ENCODE data around the gene AGMO. TPM values are rescaled to one million over a fixed set of nuclear protein-coding genes. Genes with fewer than 3 reads are reported as not detected.

Gene AGMO
- total RNA-seq, 2 experiments from 2014 or later = not detected

DNA sequence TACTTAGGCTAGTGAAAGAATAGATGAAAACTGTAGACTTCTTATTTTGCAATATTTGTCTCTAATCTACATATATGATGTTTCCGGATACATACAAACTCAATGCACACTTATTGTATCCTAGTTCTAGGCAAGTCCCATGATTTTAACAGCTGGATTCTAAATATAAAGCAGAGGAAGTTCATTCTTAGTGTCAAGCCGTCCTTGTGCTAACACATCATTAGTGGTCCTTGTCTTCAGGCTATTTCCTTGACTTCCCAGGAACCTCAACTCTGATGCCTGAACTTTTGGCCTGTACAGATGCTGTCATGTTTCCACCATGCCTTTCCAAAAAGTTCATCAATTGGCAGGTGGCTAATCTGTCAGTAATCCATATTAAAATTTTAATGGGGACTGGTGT lies 357.4 kb downstream of the AGMO start:
- POLR2A ChIA-PET = no interaction called here
- H3K27ac Mint-ChIP-seq = no peak overlapping the region
- CTCF ChIA-PET = no interaction called here

DNA sequence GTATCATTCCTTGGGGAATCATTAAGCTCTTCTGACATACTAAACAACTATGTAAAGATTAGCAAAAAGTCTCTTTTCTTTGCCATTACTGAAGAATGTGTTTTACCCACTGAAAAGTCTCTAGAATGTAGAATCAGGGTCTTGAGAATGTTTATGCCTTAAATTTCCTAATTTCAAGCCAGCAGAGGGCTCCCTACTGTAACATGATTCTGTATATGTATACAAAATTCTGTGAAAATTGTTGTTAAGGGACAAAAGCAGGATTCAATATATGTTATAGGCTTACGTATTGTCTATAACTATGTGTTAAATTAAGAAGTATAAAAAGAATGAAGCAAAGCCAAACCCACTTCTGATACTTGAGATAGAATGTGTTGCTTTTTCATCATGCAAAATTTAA lies 362.3 kb downstream of the AGMO start:
- ChIA-PET POLR2A (no interaction called here), CTCF (no interaction called here)
- Mint-ChIP-seq H3K9me3 (no peaks in the 10 kb centered on the region), H3K4me1 (ENCODE audit: low read depth) (no peaks in the 10 kb centered on the region), H3K27ac (no peak overlapping the region), H3K36me3 (no peaks in the 10 kb centered on the region), H3K27me3 (no peaks in the 10 kb centered on the region), H3K4me3 (no peak overlapping the region)
- intact Hi-C loops (cut with micrococcal nuclease) = no loop called here
- no peak for DNase-seq

More for the DNA sequence above, 357.4 kb downstream of the AGMO start:
- no peaks in the 10 kb centered on the region for H3K4me1 Mint-ChIP-seq (ENCODE audit: low read depth)
- intact Hi-C loops (cut with micrococcal nuclease) = no loop called here
- no peaks in the 10 kb centered on the region for H3K27me3 Mint-ChIP-seq
- peaks cover 2% of the 10 kb centered on the region for H3K9me3 Mint-ChIP-seq
- H3K36me3 Mint-ChIP-seq = no peaks in the 10 kb centered on the region
- DNase-seq = no peak
- H3K4me3 Mint-ChIP-seq = no peak overlapping the region

DNA sequence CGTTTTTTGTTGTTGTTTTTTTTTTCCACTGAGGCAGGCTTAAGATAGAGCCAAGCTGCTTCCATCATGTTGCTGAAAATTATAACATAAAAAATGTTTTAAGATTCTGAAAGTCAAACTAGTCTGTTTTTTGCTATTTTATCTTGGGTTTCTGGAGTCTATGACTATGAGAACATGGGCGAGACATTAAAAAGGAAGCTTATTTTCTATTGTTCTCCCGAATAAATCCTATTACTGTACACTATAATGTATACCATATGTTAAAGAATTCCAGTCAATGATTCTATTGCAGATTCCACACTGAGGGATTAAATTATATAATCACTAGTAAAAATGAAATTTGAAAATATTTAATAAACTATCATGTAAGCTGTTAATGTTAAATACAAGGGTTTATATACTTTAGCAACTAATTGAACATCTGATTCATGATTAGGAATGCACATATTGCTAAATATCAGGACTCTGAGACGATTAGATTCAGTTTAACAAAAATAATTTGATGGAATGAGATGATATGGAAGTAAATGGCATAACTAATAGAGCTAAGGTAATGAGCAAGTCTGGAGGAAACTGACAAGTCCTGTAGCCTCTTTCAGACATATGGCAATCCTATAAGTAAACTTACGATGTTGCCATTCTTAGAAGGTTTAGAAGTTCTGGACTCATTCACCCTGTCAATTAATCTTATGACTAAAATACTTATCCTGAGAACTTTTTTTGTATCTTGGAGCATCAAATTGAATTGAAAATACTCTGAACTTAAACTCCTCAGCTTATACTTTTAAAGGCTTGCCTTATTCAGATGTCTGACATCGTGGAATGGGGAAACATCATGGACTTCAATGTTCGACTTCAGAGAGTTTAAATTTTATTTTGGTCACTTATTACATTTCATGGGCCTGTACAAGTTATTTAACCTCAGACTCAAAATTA lies 364.5 kb downstream of the AGMO start:
- ChIA-PET CTCF (no interaction called here), POLR2A (no interaction called here)
- intact Hi-C loops (cut with micrococcal nuclease) = no loop called here
- no peaks in the 10 kb centered on the region for H3K4me1 Mint-ChIP-seq (ENCODE audit: low read depth)
- no peak for DNase-seq
- H3K36me3 Mint-ChIP-seq = no peaks in the 10 kb centered on the region
- H3K27ac Mint-ChIP-seq = no peak overlapping the region
- H3K9me3 Mint-ChIP-seq = no peaks in the 10 kb centered on the region
- no peak overlapping the region for H3K4me3 Mint-ChIP-seq
- H3K27me3 Mint-ChIP-seq = no peaks in the 10 kb centered on the region

DNA sequence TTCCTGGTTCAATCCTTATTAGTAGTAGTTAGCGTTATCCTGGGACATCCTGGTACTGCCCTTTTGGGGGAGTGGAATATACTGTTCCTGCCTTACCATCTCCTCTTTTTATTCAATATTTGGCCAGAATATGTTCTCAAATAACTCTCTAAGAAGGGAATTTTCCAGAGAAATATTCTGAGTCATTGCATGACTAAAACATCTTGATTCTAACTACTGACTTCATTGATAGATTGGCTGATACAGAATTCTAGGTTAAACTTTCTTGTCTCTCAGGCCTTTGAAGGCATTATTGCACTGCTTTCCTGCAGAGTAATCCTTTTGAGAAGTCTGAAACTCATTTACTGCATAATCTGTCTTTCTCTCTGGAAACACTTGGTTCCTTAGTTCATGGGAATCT lies 383.8 kb downstream of the AGMO start:
- no peaks in the 10 kb centered on the region for H3K4me1 Mint-ChIP-seq (ENCODE audit: low read depth)
- intact Hi-C loops (cut with micrococcal nuclease) = no loop called here
- no peaks in the 10 kb centered on the region for H3K36me3 Mint-ChIP-seq
- peaks cover 3% of the 10 kb centered on the region for H3K9me3 Mint-ChIP-seq
- POLR2A ChIA-PET = no interaction called here
- no peaks in the 10 kb centered on the region for H3K27me3 Mint-ChIP-seq
- DNase-seq = no peak
- CTCF ChIA-PET = no interaction called here
- H3K27ac Mint-ChIP-seq = no peak overlapping the region
- H3K4me3 Mint-ChIP-seq = no peak overlapping the region

DNA sequence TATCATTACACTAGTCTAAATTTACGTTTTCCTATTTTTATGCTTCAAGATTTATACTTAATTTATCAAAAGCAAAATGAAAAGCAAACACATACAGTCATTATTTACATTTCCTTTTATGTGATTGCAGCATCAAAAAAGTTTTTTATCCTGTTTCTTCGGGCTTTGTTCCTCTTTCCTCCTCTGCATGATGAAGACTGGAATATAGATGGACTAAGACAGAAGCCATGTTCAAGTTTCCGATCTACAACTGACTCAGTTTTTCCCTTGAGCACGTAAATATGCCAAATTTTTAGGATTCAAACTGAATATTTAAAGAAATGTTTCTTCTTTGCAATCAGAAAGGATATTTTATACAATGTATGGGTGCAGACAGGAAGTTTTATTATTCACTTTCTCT lies 385.7 kb downstream of the AGMO start:
- H3K27ac Mint-ChIP-seq = no peak overlapping the region
- no peaks in the 10 kb centered on the region for H3K4me1 Mint-ChIP-seq (ENCODE audit: low read depth)
- POLR2A ChIA-PET = no interaction called here
- no peak overlapping the region for H3K4me3 Mint-ChIP-seq
- intact Hi-C loops (cut with micrococcal nuclease) = no loop called here
- H3K36me3 Mint-ChIP-seq = no peaks in the 10 kb centered on the region
- no peak for DNase-seq
- CTCF ChIA-PET = no interaction called here
- H3K9me3 Mint-ChIP-seq = peaks cover under 1% of the 10 kb centered on the region
- no peaks in the 10 kb centered on the region for H3K27me3 Mint-ChIP-seq

DNA sequence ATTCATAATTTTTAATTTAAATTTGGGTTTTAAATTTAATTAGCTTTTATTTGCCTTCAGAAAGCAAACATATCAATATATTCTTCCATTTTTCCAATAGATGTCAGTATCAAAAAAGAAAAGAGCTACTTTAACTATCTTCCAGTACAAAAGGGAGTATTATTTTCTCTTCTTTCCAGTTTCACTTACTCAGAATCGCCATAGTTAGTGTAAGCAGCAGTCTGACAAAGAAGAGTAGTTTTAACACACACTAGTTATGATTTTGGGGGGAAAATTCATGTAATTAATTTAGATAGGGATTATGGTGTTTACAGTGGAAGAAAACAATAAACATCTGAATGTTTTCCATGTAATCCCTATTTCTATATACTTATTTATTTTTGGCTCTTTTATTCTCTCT lies 386.7 kb downstream of the AGMO start:
- intact Hi-C loops (cut with micrococcal nuclease) = no loop called here

DNA sequence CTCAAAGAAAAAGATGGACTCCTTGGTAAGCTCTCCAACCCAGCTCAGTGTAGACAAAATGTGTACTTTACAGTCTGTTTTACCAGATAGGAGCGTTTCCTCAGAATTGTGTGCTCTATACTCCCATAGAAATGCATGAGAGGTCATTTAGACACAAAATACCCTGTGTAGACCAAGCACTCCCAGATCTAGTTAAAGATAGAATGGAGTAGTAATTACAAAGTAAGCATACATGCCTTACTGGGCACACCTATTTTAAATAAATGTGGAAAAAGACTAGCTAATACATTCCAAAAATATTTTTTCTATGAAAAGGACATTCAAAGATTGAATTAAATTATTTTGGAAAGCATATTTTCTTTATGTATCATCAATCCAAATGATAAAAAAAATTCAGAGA lies 387.3 kb downstream of the AGMO start:
- POLR2A ChIA-PET = no interaction called here
- CTCF ChIA-PET = no interaction called here
- Mint-ChIP-seq H3K4me3 (no peak overlapping the region), H3K4me1 (ENCODE audit: low read depth) (no peaks in the 10 kb centered on the region), H3K9me3 (no peaks in the 10 kb centered on the region), H3K27me3 (no peaks in the 10 kb centered on the region), H3K36me3 (no peaks in the 10 kb centered on the region), H3K27ac (no peak overlapping the region)
- intact Hi-C loops (cut with micrococcal nuclease) = no loop called here
- no peak for DNase-seq

More for the DNA sequence above, 386.7 kb downstream of the AGMO start:
- H3K4me1 Mint-ChIP-seq (ENCODE audit: low read depth) = no peaks in the 10 kb centered on the region
- no peaks in the 10 kb centered on the region for H3K36me3 Mint-ChIP-seq
- H3K4me3 Mint-ChIP-seq = no peak overlapping the region
- H3K27me3 Mint-ChIP-seq = no peaks in the 10 kb centered on the region
- DNase-seq = no peak
- ChIA-PET CTCF (no interaction called here), POLR2A (no interaction called here)
- H3K27ac Mint-ChIP-seq = no peak overlapping the region
- no peaks in the 10 kb centered on the region for H3K9me3 Mint-ChIP-seq

DNA sequence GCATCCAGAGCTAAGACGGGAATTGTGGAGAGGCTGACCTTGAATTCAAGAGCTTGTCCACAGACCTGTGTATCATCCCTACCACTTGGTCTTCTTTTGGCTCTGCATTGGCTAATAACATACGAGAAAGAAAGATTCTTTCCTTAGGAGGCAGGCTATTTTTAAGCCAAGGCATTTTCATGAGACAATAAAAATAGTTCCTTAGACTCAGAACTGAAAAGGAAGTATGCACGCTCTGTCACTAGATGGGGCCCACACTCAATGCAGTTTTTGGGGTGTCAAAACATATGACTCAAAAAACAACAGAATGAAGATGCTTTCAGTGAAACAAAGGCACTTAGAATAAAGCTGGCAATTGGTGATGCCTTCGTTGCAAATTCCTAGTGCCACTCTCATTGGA lies 393.3 kb downstream of the AGMO start:
- intact Hi-C loops (cut with micrococcal nuclease) = no loop called here
- no peak for DNase-seq
- Mint-ChIP-seq H3K36me3 (no peaks in the 10 kb centered on the region), H3K27ac (no peak overlapping the region), H3K4me1 (ENCODE audit: low read depth) (no peaks in the 10 kb centered on the region), H3K9me3 (peaks cover 3% of the 10 kb centered on the region), H3K27me3 (no peaks in the 10 kb centered on the region), H3K4me3 (no peak overlapping the region)
- ChIA-PET POLR2A (no interaction called here), CTCF (no interaction called here)

DNA sequence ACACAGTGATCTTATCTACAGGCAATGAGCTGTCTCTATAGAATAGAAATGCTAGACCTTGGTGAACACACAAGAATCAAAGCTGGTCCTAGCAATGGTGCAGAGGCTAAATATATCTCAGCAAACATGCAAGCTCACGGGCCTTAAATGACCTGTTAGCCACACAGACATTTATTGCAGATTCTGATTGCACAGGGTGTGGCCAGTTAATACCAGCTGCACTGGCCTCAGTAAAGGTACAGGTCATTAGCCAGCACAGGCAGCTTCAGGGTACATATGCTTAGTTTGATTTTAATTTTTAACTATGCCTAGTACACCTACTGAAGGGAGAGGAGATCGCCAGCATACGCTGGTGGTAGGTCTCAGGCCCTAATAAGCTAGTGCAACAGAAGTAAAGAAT lies 393.9 kb downstream of the AGMO start:
- H3K27ac Mint-ChIP-seq = no peak overlapping the region
- H3K4me3 Mint-ChIP-seq = no peak overlapping the region
- peaks cover 5% of the 10 kb centered on the region for H3K9me3 Mint-ChIP-seq
- POLR2A ChIA-PET = no interaction called here
- CTCF ChIA-PET = no interaction called here
- H3K4me1 Mint-ChIP-seq (ENCODE audit: low read depth) = no peaks in the 10 kb centered on the region
- H3K27me3 Mint-ChIP-seq = no peaks in the 10 kb centered on the region
- no peaks in the 10 kb centered on the region for H3K36me3 Mint-ChIP-seq
- intact Hi-C loops (cut with micrococcal nuclease) = no loop called here
- DNase-seq = no peak

DNA sequence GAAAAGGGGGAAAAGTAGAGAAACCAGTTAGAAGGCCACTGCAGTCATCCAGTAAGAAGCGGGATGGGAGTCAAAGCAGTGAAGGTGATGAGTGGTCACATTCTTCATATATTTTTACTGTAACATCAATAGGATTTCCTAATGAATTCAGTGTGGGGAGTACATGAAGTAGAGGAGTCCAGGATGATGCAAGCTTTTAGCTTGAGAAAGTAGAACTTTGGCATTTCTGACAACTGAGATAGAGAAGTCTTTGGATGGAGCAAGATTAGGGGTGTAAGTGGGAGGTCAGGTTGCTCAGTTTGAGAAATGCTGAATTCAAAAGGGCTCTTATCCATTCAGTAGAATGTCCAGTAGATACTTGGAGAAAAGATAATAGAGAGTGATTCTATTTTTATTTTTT lies 395.2 kb downstream of the AGMO start:
- CTCF ChIA-PET = no interaction called here
- Mint-ChIP-seq H3K27ac (no peak overlapping the region), H3K36me3 (no peaks in the 10 kb centered on the region), H3K27me3 (no peaks in the 10 kb centered on the region), H3K9me3 (peaks cover 5% of the 10 kb centered on the region), H3K4me3 (no peak overlapping the region), H3K4me1 (ENCODE audit: low read depth) (no peaks in the 10 kb centered on the region)
- intact Hi-C loops (cut with micrococcal nuclease) = no loop called here
- POLR2A ChIA-PET = no interaction called here
- DNase-seq = no peak

DNA sequence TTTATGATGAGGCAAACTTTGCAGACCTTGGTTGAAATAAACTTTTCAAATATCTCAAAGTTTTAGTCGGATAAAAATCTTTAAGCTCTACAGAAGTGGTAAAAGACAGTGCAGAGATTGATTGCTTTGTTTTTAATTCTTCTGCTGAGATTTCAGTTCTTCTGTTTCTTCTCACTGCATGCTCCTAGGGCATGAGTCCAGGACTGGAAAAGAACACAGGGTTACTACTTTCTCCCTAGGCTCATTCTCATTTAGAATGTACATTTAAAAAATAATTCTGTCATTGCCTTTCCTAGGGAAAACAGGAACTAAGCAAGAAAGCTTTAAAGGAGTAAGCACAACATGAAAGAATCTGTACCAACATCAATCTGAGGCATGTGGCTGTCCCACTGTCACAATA lies 402.6 kb downstream of the AGMO start:
- intact Hi-C loops (cut with micrococcal nuclease) = no loop called here
- H3K27ac Mint-ChIP-seq = no peak overlapping the region
- no peaks in the 10 kb centered on the region for H3K4me1 Mint-ChIP-seq (ENCODE audit: low read depth)
- ChIA-PET POLR2A (no interaction called here), CTCF (no interaction called here)
- peaks cover 2% of the 10 kb centered on the region for H3K9me3 Mint-ChIP-seq
- DNase-seq = no peak
- H3K36me3 Mint-ChIP-seq = no peaks in the 10 kb centered on the region
- H3K4me3 Mint-ChIP-seq = no peak overlapping the region
- H3K27me3 Mint-ChIP-seq = no peaks in the 10 kb centered on the region

DNA sequence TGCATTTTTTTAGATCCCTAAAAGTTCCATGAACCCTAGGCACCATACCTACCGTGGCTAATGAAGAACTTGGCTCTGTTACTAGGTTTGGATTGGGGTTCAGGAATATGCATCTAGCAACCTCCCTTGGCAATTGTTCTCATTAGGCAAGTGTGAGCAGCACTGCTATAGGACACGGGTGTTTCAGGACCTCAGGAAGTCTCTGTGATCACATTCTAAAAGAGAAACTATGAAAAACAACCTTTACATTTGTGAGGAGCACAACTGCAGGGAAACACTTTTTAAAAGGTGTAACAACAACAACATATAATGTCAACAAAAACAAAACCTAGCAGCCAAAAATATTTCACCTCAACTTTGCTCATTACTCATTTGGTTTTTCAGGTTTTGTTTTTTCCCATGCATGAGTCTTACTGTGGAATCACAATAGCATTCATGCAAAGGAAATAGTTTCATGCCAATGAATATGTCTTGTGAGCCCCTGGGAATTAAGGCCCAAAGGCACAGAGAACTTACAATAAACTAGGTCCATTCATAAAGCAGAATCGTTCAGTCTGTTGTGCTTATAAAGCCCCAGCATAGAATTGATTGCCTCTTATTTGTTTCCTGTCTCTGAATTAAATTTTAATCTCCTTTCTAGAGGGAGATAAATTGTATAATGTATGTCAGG lies 403.5 kb downstream of the AGMO start:
- intact Hi-C loops (cut with micrococcal nuclease) = no loop called here
- Mint-ChIP-seq H3K27ac (no peak overlapping the region), H3K27me3 (no peaks in the 10 kb centered on the region), H3K9me3 (peaks cover 2% of the 10 kb centered on the region), H3K36me3 (no peaks in the 10 kb centered on the region), H3K4me1 (ENCODE audit: low read depth) (no peaks in the 10 kb centered on the region), H3K4me3 (no peak overlapping the region)
- CTCF ChIA-PET = no interaction called here
- POLR2A ChIA-PET = no interaction called here
- no peak for DNase-seq

Measured in activated CD4-positive, alpha-beta memory T cell treated with anti-CD3 and anti-CD28 coated beads for 36 hours (primary cell).